Body of pancreas (tissue), 4 donors: ENCODE data around the gene ZFP42.

ENCODE experiments used
- POLR2A ChIP-seq, 3 donors: fragments of 450-650 bp; IDR thresholded peaks; one replicate each; pipeline ENCODE4 v1.6.1; 2016; ENCODE audit warnings: antibody characterized with exemption in 3 of 3, mild to moderate bottlenecking in 2 of 3
- TF ChIP-seq, protein P1 (sequence below), 7 experiments: fragments of 450-650 bp in 4 of 7; fragments of 200-600 bp in 3 of 7; sonication (generic) in 3 of 7; IDR thresholded peaks; one replicate each; pipeline ENCODE4 v1.5.1; 2016 to 2019; ENCODE audit warnings: antibody characterized with exemption in 7 of 7

DNA sequence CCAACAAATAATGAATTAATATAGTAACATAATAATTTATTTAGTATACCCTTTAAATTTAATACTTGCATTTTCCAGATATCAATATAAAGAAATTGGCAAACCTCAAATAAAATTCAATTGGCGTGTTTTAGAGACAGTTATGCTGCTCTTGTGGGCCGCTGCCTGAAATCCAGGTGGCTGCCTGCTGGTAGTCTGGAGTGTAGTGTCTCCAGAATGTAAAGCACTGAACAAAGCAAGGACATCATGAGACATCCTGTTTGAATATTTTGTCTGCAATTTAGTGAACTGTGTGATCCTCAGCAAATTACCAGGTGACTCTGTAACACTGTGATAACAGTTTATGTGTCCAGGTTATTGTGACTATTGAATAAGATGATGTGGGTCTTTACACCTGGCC is 29.9 kb downstream of the ZFP42 start:
- TF ChIP-seq, protein P1, sequence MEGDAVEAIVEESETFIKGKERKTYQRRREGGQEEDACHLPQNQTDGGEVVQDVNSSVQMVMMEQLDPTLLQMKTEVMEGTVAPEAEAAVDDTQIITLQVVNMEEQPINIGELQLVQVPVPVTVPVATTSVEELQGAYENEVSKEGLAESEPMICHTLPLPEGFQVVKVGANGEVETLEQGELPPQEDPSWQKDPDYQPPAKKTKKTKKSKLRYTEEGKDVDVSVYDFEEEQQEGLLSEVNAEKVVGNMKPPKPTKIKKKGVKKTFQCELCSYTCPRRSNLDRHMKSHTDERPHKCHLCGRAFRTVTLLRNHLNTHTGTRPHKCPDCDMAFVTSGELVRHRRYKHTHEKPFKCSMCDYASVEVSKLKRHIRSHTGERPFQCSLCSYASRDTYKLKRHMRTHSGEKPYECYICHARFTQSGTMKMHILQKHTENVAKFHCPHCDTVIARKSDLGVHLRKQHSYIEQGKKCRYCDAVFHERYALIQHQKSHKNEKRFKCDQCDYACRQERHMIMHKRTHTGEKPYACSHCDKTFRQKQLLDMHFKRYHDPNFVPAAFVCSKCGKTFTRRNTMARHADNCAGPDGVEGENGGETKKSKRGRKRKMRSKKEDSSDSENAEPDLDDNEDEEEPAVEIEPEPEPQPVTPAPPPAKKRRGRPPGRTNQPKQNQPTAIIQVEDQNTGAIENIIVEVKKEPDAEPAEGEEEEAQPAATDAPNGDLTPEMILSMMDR (IDR thresholded peaks at IDR 0.05): no peak
- no peak for TF ChIP-seq POLR2A (IDR thresholded peaks at IDR 0.05)
